SK-N-DZ (cell line): ENCODE measurements around the gene SYVN1.
"Not testable (repeated sequence)": the region's sequence is repeated elsewhere in the genome, so short reads cannot be mapped to it uniquely, and the experiment has no call there.

Source experiments
- DNase-seq: peaks from one replicate; pipeline ENCODE4 v3.0.0-alpha.2; 2015; ENCODE audit warnings: low spot score

SYVN1 gene

DNA sequence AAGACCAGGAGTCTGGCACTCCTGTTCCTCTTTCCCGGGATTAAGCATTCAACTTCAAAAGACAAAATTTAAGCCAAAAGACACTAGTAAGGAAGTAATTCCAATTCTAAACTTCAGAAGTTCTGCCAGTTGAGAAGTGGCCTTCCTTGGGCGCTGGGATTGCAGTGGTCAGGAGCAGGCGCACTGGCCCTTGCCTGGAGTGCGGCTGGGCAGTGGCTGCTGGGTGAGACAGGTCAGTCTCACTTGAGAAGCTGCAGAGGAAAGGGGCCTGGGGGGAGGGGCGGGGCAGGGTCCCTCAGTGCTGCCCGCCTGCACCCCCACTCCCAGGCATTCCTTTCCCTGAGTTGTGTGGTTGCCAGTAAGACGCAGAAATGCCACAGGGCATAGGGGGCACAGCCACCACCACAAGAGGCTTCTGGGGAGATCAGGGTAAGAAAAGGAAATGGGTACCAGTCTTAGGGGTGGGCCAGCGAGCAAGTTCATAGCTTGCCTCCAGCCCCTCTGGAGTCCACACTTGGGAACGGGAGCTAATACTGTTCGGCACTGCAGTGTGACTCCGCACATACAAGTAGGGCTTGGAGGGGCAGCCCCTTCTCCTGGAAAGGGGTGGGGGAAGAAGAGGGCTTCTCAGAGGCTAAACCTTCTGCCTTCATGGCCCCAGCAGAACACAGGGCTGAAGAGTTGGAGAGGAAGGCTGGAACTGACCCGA is 6.7 kb downstream of the SYVN1 start:
- no peak for DNase-seq

GRCh38 chr11:65126624-65127274 is 7.6 kb downstream of the SYVN1 start:
- no peak for DNase-seq

- no peak for DNase-seq
These were observed 8.9 kb downstream of the SYVN1 start for GRCh38 chr11:65125197-65126056.

- DNase-seq, result no peak
These were observed 9.7 kb downstream of the SYVN1 start for GRCh38 chr11:65124480-65125196.

DNA sequence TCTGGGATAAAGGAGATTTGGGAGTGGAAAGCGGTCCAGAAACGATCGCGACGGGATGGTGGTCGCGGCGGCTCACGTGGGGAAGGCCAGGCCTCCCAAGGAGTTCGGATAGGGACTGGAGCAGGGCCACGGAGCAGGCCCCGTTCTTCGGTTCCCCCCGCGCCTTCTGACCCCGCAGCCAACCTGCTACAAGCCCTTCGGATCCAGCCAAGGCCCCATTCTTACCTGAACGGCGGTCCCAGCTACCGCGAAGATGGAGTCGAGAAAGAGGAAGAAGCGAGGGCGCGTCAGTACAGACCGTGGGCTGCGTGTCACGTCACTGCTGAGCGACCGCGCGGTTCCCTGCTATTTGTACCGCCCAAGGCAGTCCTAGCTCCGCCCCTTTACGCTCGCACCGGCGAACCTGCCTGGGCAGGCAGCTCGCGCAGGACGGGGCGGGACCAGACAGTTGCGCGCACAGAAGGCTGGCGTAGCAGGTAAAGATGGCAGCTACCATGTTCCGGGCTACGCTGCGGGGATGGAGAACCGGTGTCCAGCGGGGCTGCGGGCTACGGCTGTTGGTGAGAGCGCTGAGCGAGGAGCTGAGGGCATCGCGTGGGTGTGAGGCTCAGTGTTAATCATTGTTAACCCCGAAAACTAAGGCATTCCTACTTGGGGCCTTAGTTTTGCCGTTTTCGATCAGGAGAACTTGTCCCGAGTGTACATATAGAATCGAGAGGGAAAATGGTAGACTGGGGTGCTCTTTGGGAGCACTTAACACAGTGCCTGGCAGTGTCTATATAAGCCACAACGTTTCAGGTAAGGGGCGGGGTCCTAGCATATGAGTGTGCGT is 12.2 kb downstream of the SYVN1 start, which contains the start of the genes FAU and MRPL49:
FAU (minus strand) TSS at position 270 of the 832 bp plus-strand sequence. CDS start 321 bp downstream, outside the sequence.
MRPL49 (plus strand) TSS at position 457 of the 832 bp plus-strand sequence; CDS start at position 483, 26 bp downstream.
- DNase-seq, result peak; percentile 97

- no peak for DNase-seq
These were observed 12.9 kb downstream of the SYVN1 start for GRCh38 chr11:65121447-65121864.

DNA sequence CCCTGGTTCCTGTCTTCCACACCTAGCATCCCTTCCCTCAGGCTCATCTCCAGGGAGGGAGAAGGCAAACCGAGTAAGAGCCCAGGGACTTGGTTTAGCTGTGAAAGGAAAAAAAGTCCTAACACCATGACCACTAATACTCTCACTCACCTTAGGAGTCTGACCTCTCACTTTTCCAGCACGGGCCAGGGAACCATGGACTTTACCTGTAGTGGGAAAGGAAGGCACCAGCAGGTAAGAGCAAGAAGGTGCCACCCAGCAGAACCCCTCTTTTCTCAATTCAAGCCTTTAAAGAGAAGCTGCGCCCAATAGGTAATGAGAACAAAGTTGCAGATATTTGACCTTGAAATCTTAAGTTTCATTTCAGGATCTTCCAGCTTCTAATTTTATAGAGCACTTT is 13.5 kb downstream of the SYVN1 start:
- DNase-seq, result no peak

DNA sequence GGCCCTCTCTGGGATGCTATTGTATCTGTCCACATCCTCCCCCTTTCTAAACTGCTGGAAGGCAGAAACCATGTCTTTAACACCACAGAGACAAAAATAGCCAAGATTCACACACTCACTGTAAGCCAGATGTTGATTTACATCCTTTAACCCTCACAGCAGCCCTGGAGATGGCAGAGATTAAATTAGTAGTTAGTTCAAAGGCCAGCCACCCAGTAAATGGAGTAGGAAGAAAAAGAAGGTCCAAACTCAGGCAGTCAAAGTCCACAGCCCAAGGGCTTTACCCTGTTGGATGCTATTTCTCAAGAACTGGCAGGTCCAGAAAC is 14.7 kb downstream of the SYVN1 start:
- DNase-seq, result no peak

GRCh38 chr11:65118891-65119669 is 15.2 kb downstream of the SYVN1 start:
- not testable (repeated sequence) for DNase-seq

- DNase-seq, result no peak
These were observed 16.1 kb downstream of the SYVN1 start for GRCh38 chr11:65118097-65118837.

DNA sequence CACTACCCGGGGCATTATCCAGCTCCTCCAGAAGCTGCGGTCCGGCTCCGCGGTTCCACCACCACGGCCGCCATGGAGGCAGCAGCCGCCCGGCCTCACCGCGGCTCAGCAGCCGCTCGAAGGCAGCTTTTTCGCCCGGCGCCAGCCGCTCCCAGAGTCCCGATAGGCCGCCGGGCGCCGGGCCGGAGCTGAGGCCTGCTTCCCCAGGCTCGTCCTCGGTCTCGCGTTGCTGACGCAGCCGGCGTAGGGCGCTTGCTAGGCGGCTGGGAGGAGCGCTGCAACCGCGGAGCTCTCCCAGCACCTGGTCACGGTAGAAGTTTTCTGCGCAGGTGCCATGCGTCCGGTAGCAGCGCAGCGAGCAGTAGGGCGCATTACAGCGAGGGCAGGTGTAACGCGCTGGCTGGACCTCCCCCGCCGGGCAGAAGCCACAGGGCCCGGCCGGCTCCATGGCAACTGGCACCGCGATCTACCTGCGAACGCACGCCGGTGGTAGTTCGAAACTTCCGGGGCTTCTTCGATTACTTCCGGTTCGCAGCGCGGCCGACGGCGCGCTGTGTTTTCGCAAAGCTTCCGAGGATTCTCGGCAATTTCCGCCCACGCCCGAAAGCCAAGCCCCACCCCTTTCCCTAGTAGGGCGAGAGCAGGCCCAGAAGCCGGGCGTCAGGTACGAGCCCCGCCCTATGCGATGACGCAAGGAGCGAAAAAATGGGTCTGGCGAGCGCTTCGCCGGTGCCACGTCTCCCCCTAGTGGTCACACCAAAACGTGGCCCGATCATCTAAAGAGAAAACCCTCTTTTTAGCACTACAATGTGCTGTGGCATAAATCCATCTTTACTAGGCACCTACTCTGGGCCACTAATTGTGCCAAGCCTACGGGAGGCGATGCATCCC is 16.9 kb downstream of the SYVN1 start, which contains the start of gene ZNHIT2:
ZNHIT2 (minus strand) TSS at position 496 of the 891 bp plus-strand sequence; CDS start at position 448, 48 bp downstream.
- DNase-seq, result peak; percentile 98

GRCh38 chr11:65116370-65117205 is 17.7 kb downstream of the SYVN1 start:
- no peak for DNase-seq

DNA sequence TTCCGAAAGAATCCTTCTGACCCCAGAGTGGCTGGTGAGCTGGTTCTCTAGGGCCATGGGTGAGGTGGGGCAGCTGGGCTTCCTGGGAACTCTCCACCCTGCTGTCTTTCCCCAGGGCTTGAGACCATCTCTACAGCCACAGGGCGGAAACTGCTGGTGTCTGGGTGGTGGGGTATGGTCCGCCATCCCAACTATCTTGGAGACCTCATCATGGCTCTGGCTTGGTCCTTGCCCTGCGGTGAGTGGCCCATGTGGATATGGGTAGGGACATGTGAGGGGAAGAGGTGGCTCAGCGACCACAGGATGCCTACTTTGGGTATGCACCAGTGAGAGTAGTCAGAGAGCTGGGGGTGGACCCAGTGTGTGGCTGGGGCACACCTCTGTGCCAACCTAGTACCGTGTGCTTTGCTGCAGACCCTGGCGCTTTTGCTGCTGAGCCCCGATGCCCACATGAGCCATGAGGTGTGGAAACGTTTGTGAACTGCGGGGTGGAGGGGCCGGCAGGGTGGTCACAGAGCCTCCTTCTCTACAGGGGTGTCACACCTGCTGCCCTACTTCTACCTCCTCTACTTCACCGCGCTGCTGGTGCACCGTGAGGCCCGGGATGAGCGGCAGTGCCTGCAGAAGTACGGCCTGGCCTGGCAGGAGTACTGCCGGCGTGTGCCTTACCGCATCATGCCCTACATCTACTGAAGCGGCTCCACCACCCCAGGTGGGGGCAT is 18.8 kb downstream of the SYVN1 start:
- no peak for DNase-seq

DNA sequence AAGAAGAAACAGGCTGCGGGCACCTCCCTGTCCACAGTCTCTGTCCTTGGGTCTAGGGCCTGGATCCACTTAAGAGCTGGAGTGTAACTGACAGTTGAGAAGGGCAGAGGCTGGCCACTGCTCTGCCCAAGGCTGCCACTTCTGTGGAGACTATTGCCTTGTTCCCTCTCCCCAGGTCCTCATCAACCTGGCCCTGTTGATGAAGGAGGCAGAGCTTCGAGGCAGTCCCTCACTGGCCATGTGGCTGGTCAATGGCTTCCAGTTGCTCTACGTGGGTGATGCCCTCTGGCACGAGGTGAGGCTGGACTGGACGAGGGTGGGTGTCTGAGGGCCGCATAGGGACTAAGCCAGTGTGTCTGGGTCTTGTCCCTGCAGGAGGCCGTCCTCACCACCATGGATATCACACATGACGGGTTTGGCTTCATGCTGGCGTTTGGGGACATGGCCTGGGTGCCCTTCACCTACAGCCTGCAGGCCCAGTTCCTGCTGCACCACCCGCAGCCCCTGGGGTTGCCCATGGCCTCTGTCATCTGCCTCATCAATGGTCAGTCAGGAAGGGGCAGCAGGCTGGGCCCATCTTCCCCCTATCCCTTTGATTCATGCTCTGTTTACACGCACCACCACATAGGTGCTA is 19.7 kb downstream of the SYVN1 start:
- DNase-seq, result no peak

DNA sequence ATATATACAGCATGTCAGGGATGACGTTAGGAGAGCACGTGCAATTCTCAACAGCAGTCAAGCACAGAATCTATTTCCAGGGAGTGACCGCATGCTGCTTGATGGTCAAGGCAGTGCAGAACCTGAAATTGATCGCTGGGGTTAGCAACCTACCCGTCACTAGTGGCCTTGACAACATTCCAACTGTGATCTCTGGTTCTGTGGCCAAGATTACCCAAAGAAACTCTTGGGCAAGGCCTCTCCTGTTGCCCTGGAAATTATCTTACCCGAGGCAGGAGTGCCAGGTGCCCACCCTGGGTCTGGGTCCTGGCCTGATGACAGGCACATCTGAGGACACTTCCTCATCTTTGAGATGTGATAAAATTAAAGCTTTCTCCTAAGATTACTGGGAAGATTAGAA is 20.5 kb downstream of the SYVN1 start:
- DNase-seq, result no peak

DNA sequence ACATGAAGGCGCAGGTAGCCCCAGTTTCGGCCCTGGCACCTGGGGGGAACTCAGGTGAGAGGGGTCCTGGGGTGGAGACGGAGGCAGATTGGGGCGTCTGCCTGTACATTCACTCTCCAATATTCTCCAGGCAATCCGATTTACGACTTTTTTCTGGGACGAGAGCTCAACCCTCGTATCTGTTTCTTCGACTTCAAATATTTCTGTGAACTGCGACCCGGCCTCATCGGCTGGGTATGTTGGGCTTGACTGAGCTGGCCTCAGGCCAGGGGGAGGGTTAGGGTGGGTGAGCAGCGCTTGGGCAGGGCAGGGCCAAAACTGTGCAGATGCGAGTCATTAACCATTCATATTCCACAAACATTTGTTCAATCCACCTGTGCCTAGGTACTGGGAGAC is 21.0 kb downstream of the SYVN1 start:
- DNase-seq, result no peak
